GM19193 (cell line): ENCODE measurements around the gene HGF.

Experiments
- POLR2A ChIP-seq: IDR thresholded peaks from 4 replicates; pipeline ENCODE4 v1.6.1; 2011; ENCODE audit not compliant: insufficient read depth, insufficient read length; ENCODE audit errors: extremely low read depth

The HGF gene

GRCh38 chr7:81745637-81746036 is 24.2 kb downstream of the HGF start:
- TF ChIP-seq POLR2A = no peak

GRCh38 chr7:81744389-81744788 is 25.5 kb downstream of the HGF start:
- TF ChIP-seq POLR2A = no peak

GRCh38 chr7:81743665-81744064 is 26.2 kb downstream of the HGF start:
- TF ChIP-seq POLR2A = no peak

- TF ChIP-seq POLR2A = no peak
Measured at GRCh38 chr7:81743201-81743600, 26.6 kb downstream of the HGF start.

- TF ChIP-seq POLR2A = no peak
Measured at GRCh38 chr7:81740403-81740802, 29.4 kb downstream of the HGF start.

DNA sequence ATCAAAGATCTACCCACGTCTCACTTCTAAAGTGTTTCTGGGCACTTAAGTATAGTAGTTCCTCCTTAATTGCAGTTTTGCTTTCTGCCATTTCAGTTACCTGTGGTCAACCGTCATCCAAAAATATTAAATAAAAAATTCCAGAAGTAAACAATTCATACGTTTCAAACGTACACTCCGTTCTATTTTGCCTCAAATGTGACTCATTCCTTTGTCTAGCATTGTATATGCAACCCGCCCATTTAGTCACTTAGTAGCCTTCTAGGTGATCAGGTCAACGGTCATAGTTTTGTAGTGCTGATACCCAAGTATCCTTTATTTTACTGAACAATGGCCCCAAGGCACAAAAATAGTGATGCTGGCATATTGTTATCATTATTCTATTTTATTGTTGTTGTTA is 33.8 kb downstream of the HGF start:
- TF ChIP-seq POLR2A = no peak

- TF ChIP-seq POLR2A = no peak
Measured at GRCh38 chr7:81725812-81726127, 44.1 kb downstream of the HGF start.

- TF ChIP-seq POLR2A = no peak
Measured at GRCh38 chr7:81725003-81725811, 44.6 kb downstream of the HGF start.

GRCh38 chr7:81721437-81721836 is 48.4 kb downstream of the HGF start:
- no peak for TF ChIP-seq POLR2A

- no peak for TF ChIP-seq POLR2A
Measured at GRCh38 chr7:81719865-81720264, 50.0 kb downstream of the HGF start.

DNA sequence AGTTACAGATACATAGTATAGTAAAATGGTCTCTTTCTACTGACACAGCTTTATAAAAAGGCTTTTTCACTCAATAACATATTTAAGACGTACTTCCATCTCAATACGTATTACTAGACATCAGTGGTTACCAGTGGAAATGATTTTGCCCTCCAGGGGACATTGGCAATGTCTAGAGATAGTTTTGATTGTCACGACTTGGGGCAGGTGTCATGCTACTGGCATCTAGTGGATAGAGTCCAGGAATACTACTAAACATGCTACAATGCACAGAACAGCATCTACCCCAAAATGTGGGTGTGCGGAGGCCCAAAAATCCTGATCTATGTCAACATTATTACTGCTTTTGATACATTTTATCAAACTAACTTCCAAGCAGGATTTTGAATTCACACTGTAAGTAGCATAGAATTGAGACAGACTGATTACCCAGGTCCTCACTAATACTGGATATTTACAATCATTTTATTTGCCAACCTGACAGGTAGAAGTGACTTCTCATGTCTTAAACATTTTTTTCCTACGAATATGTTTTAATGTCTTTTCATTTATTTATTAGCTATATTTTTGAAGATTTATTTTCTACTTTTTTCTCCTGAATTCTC is 53.8 kb downstream of the HGF start:
- TF ChIP-seq POLR2A = no peak

DNA sequence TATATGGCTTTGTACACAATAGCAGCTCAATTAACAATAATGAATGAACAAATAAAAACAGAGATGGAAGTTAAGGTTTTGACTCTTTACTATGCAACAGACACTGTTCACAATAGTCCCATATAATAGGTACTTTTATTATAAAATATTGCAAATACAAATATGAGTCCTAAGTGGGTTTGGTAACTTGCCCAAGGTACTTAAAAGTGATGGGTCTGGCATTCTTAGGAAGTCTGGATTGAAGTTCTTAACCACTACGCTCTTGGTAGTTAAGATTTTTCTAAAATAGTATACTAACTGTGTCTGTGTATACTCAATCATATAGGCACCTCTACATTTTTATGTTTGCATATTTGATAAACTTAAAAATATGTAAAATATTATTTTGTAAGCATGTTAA is 55.5 kb downstream of the HGF start:
- TF ChIP-seq POLR2A = no peak

- no peak for TF ChIP-seq POLR2A
Measured at GRCh38 chr7:81710751-81711150, 59.1 kb downstream of the HGF start.

DNA sequence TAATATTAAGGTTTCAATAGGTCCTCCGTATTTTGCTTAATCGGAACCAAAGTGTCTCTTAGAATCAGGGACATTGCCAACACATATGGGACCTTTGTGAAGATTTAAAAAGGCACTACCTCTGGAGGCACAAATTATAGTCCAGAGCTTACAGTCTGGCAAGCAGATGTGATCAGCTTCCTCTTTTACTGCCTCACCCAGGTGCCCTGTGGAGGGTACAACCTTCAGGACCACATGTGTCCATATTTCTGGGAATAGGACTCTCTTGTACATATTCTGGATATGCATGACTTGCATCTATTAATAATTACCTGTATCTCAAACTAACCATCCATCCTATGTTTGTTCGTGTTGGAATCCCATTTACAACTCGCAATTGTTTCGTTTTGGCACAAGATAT is 60.0 kb downstream of the HGF start:
- TF ChIP-seq POLR2A = no peak

DNA sequence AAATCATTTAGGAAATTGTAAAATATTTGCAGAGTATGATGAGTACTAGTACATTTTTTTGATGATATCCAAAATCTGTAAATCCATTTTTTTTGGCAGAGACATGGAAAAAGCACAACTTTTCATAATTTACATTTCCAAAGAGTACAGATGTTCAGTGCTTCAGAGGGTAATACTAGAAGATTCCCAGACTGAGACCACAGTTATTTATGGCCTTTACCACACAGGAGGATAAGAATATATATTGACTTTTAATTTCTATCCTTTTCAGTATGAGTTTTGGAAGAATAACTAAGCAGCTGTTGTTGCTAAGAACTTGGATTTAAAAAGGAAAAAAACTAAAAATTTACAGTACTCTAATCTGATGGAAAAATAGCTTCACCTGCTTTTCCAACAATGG is 61.9 kb downstream of the HGF start:
- TF ChIP-seq POLR2A = no peak

DNA sequence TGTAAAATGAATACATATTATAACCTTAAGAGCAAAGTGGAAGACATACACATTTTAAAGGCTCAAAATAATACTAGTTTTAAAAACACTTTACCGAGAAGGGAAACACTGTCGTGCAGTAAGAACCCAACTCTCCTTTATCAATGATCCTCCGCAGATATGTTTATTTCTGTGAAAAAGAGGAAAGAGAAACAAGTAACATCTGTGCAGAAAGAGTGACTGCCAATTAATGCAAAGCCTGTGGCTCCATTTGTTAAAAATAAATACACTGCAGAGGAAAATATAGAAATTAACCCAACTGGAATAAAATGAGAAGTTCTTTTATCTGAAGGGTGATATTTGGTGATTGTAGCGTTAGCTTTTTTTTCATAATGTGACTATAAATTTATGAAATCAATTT is 62.7 kb downstream of the HGF start:
- TF ChIP-seq POLR2A = no peak
